Keratinocyte (primary cell): ENCODE data around the gene FAM177A1.

ENCODE experiments used
- EZH2 ChIP-seq: IDR thresholded peaks from one replicate; pipeline ENCODE4 v1.6.1; 2012; ENCODE audit warnings: inconsistent platforms, mild to moderate bottlenecking, low read length, moderate library complexity
- TF ChIP-seq, protein P1 (sequence below), 3 experiments: IDR thresholded peaks in 1 of 3; conservative IDR thresholded peaks in 1 of 3; optimal IDR thresholded peaks in 1 of 3; 2 replicates in 2 of 3; 3 replicates in 1 of 3; pipeline versions ENCODE3 to v1.5.1; 2011; ENCODE audit warnings: low read length in 3 of 3, mild to moderate bottlenecking in 3 of 3, moderate library complexity in 2 of 3, control low read depth in 1 of 3, inconsistent platforms in 1 of 3; ENCODE audit not compliant: insufficient read depth in 2 of 3; ENCODE audit errors: extremely low read depth in 1 of 3

DNA sequence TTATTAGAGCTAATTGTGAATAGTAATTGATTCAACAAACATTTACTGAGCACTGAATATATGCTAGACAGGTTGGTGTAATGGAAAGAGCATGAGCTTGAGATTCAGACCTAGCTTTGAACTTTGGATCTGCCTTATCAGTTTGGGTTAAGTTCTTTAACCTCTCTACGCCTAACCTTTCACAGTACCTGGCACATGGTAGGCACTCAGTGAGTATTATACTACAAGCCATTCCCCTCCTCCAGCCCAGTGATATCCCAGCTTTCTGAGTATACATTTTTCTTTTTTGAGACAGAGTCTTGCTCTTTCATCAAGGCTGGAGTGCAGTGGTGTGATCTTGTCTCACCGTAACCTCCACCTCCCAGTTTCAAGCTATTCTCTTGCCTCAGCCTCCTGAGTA, 32.0 kb downstream of the FAM177A1 start:
- TF ChIP-seq, protein P1, sequence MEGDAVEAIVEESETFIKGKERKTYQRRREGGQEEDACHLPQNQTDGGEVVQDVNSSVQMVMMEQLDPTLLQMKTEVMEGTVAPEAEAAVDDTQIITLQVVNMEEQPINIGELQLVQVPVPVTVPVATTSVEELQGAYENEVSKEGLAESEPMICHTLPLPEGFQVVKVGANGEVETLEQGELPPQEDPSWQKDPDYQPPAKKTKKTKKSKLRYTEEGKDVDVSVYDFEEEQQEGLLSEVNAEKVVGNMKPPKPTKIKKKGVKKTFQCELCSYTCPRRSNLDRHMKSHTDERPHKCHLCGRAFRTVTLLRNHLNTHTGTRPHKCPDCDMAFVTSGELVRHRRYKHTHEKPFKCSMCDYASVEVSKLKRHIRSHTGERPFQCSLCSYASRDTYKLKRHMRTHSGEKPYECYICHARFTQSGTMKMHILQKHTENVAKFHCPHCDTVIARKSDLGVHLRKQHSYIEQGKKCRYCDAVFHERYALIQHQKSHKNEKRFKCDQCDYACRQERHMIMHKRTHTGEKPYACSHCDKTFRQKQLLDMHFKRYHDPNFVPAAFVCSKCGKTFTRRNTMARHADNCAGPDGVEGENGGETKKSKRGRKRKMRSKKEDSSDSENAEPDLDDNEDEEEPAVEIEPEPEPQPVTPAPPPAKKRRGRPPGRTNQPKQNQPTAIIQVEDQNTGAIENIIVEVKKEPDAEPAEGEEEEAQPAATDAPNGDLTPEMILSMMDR (optimal IDR thresholded peaks at IDR 0.05 in 1 of 3, IDR thresholded peaks at IDR 0.05 in 1 of 3, conservative IDR thresholded peaks at IDR 0.05 in 1 of 3; ENCODE audit: extremely low read depth in 1 of 3, insufficient read depth in 2 of 3, low read length in 3 of 3): no peak
- TF ChIP-seq EZH2: no peak
